NCI-H526 treated with DMSO at 0.1 percent for 48 hours (cell line): ENCODE results near the gene NFATC2.

Experiments used
- DNase-seq: peaks from one replicate; lab custom pipeline; 2025; lab: John Stamatoyannopoulos, UW

Gene NFATC2

DNA sequence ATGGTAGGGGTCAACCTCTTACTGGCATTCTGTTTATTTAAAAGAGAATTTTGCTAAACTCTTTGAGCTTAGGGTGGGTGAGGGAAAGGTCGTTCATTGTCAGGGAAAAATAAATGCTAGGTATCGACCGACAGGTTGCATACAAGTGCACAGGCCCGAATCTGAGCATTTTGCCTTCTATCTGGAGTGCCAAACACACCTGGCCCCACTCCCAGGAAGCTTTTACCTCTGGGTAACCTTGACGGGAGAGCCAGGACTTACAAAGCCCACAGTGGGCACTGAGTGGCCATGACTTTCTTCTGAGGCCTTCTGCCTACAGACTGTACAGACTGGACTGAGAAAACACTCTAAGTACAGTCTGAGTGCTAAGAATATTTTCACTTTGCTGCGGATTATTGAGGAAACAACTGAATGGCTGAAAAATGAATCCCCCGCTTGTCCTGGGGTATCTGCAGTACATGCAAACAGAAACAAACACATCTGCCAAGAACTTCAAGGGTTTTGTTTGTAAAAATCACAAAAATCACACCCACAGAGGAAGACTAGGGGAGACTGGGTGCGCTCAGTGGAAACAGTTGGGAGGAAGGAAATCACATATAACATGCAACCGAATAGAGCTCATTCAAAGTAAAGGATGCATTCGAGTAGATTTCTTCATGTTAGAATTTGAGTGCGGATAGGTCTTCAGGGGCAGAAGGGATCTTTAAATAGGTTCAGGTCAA, 152.8 kb downstream of the NFATC2 start:
- no peak for DNase-seq

DNA sequence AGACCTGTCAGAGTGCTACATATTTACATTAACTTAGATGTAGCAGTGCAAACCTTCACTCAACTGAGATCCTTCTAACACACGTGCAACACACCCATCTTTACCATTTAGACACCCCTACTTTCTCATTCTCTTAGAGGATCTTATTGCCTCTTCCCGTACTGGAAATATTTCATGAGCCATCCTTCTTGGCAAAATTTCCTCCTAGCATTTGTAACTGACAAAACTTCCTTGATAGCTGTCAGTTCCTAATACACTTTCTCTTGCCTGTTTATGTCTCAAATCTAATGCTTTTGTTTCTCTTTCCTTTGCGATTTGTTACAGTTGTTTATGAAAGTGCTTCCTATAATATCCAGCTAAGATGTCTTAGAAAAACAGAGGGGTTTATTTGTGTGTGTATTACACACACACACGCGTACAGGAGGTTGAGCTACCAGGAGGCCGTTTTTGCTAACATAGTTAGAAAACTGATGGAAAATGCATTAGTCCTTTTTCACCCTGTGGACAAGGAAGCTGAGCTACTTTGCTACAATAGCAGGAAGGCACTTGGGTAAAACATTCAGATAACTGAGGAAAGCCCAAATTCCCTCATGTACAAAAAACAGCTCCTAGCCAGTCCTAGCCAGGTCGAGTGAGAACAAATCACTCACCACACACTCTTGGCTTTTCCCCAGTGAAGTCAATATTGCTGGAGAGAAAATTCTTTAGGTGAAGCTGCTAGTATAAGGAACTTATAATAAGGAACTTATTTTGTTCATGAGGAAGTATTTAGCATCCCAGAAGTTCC, 153.6 kb downstream of the NFATC2 start:
- no peak for DNase-seq

DNA sequence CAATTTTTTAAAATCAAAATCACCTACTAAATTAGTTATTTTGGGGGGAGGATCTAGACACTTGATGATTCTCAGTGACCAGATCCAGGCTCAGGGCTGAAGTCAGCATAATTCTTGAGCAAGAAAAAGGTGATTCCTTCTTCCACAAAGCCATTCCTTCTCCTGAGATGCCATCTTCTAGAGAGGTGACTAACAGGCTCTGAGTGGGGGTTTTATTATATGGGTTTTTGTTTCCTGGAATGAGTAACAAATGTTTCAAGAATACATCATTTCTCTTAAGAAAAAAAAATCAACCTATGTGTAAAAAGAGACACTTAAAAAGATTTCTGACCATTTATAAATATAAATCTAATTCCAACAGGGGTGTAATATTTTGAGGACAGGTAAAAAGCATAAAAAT, 154.3 kb downstream of the NFATC2 start:
- DNase-seq = no peak

DNA sequence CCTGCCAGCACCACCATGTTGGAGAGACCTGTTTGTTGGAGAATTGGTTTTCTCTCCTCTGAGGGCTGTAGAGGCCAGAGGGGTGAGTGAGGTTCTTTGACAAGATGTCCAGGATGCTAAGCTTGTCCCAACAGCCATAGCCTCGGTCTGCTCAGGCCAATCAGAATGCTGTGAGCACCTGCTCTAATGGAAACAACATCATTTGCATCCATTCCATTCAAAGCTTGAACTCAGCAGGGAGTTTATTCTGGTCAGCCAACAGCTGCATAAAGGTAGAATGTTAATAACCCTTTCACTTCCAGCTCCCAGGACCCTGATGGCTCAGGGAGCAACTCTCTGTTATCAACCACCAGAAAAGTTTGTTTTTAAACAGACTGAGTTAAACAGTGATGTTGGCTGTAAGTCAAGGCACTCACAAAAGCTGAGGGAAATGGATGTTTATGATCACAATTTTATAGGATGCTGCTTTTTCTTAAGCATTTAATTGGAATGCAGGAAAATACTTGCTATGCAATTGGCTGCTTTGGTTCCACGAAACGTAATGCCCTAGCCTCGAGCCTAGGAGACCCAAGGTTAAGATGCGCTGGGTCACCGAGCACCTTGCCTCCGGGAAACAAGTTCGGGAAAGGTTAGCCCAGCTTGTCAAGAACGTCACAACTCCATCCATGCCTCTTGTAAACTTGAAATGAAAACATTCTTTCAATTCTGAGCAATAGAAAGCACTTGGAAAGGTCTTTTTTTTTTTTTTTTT, 155.2 kb downstream of the NFATC2 start:
- DNase-seq = peak; percentile 97

DNA sequence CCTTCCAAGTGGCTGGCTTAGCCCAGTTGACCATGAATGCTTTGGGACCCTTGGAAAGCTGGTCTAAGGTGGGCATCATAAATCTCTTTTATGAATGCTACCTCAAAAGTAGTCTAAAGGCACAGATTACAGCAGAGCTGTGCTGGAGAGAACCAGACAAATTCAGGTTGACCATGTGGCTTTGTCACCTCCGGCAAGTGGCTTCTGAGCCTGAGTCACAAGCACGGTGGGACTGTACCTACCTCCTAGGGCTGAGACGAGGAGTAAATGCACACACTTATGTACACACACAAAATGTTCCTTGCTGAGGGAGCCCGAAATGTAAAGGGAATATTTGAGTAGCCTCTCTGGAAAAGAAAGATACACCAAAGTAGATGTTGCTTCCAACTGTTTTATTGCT, 155.9 kb downstream of the NFATC2 start:
- DNase-seq = no peak

DNA sequence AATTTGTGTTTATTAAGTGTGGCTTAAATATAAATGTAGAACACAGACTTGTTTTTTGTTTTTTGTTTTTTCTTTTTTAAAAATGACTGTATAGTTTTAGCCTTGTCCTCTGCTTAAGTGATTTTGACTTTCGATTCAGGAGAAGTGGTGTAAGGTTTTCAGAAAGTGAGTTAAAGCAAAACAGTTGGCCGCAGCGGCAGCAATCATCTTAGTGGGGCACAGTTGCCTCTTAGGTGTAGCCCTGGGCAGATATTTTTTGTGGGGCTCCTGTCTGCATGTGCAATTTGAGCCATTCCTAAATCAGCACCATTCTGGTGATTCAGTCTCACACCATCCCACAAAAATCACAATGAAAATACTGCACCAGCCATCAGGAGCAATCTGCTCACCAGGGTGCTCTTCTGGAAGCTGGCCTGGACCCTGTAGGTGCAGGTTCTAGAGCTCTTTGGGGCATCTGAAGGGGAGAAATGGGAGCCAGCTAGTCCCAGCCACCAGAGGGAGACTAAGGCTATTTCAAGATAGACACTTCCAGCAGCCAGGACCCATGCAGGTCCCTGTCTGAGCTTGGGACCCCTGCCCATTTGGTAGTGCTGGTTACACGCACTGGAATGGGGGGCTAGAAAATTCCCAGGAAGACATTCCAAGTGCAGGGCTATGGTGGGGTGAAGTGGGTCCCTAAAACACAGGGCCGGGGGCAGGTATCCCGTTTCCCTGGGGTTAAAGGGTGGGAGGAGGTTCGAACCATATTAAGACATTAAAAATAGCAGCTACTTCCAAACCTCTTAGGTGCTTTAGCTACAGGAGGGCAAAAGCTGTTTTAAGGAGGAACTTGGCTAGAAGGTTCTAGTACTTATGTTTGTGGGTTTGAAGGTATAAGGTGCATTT, 156.6 kb downstream of the NFATC2 start:
- peak; percentile 46 for DNase-seq

DNA sequence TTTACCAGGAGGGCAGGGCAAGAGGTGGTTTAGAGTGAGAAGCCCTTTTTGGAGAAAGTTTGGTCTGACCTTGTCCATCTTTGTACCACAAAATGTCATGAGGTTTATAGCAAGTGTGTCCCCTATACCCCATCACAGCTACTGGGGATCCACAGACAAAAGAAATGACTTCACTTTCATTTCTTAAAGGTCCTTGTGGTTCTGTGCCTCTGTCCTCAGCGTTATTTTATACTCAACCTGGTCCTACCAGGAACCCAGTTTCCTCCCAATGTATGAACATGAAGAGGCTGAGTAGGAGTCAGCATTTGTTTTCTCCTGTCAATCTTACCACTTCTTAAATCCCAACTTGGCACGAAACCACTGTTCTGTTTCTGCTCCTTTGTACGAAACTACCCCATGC, 157.6 kb downstream of the NFATC2 start:
- DNase-seq = no peak

DNA sequence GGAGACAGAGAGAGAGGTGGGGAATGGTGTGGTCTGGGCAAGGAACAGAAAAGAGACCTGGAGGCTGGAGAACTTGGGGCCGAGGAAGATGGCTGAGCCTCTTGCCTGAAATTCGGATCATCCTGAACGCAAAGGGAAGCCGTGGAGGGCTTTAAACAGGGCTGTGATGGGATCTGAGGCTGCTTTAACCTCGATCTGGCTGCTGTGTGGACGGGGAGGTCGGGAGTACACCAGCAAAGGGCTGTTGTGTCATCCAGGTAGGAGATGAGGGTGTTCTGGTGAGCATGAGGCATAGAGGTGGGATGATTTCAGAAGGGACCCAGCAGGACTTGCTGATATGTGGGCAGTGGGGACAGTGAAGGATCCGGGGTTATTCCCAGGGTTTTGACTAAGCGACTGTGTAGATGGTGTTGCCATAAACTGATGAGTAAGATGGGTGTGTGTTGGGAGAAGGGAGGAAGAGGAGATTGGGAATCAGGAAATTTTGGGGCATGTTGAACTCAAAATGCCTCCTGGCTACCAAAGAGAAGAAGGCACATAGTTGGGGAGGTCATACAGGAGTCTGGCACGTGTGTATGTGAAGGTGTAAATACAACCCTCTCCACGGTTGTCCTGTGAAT, 158.5 kb downstream of the NFATC2 start:
- no peak for DNase-seq

DNA sequence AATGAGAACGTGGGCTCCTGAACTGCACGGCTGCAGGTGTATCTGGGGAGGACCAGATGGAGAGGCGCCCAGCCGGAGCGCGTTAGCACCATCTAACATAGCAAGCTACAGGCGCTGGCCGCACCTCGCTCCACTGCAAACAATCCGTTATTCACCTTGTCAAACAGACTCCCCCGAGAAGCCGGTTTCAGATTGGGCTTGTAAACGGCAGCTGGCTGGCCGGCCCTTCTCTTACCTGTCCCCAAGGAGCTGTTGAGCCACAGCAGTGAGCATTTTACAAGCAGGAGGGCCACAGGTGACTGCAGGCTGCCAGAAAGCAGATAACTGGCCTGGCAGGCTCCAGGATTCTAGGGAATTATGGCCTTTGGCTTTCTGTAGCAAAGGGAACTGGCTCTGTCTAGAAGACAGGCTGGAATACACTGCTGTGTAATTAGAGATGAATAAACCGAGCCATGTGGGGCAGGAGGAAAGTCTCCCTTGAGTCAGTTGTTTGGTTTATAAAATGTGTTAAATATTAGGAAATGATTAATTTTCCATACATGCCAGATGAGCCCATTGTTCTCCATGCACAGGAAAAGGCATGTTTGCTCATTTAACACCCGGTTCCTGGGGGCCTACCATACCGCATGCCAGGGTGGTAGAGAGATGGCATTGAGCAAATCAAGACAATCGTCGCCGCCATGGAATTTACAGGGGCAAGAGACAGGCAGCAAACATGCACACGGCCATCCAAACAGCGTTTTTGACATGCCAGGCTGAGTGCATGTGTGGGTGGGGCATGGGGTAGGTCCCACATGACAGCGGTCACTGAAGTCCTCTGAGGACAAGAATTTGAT, 159.3 kb downstream of the NFATC2 start:
- peak; percentile 97 for DNase-seq

DNA sequence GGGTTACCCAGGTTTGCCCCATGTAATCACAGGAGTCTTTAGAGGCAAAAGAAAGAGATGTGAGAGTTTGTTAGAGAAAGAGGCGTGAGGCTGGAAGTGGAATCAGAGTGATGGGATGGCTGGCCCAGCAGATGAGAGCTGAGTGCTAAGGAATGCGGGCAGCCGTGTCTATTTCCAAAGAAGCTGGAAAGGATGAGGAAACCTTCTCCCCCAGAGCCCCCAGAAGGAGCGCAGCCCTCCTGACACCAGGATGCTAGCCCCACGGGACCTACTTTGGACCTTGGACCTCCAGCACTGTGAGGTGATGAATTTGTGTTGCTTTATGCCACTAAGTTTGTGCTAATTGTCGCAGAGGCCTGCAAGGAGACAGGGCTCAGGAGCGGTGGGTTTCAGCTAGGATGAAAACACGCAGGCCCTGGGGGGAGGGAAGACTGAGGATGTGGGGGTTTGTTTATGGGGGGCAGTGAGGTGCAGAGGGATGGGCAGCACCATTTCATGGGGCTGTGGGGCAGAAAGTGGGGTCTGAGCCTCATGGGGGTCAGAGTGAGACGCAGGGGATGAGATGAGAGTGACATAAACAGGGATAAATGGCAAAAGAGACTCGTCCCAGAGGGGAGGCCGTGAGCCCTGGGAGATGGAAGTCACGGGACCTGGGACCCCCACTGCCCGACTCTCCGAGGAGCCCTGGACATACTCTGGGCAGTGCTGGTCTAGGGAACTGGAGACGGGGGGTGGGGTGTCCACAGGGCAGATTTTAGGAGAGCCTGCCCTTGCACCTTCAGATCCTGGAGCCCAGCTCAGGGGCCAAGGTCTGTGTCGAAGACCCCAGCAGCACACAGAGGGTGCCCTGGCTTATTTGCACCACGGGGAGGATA, 160.2 kb downstream of the NFATC2 start:
- no peak for DNase-seq

DNA sequence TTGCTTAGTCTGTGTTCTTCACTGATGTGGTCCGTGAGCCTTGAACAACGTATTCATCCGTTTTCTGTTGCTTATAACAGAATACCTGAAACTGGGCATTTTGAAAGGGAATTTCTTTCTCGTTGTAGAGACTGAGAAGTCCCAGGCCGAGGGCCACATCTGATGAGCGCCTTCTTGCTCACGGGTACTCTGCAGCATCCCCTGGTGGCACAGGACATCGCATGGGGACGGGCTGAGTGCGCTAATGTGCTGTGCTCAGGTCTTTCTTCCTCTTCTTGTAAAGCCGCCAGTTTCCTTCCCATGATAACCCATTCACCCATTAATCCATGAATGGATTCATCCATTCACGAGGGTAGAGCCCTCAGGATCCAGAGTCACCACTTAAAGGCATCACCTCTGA, 161.0 kb downstream of the NFATC2 start:
- DNase-seq = no peak

DNA sequence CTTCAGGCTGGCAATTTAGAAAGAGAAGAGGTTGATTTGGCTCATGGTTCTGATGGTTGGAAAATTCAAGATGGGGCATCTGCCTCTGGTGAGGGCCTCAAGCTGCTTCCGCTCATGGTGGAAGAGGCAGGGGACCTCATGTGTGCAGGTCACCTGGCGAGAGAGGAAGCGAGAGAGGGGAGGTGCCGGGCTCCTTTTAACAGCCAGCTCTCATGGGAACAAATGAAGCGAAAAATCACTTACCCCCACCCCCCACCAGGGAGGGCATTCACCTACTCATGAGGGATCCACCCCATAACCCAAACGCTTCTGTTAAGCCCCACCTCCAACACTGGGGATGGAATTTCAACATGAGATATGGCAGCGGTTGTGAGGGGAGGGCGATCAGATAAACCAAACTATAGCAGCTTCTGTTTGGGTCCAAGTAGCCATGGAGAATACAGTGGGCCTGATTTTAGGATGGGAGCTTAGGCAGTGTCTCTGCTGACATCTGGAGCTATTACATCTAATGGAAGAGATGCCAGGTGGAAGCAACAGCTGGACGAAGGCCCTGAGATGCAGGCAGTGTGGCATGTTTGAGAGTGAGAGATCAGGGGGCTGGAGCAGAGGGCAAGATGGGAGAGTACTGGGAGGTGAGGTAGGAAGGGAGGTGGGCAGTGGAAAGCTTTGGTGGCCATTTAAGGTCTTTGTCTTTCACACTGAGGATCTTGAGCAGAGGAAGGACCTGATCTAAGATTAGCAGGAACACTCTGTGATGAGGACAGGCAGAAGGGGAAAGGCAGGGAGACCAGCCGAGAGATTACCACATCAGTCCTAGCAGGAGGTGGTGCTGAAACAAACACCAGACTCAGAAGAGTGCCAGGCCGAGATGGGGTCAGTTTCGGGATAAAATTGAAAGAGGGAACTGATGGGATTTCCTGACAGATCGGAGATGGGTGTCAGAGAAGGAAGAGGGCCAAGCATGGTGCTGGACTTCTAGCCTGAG, 161.8 kb downstream of the NFATC2 start:
- no peak for DNase-seq

DNA sequence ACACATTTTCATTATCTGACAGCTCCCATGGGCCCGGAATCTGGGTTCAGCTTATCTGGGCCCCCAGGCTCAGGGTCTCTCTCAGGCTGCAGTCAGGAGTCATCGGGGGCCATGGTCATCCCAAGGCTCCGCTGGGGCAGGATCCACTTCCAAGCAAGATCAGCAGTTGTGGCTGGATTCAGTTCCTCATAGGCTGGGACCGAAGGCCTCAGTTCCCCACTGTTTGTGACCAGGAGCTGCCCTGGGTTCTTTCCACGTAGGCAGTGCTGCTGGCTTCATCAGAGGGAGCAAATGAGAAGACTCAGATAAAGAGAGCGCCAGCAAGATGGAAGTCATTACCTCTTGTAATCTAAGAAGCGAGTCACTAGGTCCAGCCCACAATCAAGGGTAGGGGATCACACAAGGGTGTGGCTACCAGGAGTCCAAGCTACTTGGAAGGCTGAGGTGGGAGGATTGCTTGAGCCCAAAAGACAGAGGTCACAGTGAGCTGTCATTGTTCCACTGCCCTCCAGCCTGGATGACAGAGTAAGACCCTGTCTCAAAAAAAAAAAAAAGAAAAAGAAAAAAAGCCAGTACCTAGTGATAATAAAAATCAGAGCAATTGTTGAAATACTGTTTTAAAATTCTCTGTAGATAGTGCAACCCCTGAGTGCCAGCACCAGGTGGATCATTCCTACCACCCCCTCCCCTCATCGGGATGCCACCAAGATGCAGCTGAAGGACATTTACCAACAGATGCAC, 162.7 kb downstream of the NFATC2 start:
- no peak for DNase-seq

DNA sequence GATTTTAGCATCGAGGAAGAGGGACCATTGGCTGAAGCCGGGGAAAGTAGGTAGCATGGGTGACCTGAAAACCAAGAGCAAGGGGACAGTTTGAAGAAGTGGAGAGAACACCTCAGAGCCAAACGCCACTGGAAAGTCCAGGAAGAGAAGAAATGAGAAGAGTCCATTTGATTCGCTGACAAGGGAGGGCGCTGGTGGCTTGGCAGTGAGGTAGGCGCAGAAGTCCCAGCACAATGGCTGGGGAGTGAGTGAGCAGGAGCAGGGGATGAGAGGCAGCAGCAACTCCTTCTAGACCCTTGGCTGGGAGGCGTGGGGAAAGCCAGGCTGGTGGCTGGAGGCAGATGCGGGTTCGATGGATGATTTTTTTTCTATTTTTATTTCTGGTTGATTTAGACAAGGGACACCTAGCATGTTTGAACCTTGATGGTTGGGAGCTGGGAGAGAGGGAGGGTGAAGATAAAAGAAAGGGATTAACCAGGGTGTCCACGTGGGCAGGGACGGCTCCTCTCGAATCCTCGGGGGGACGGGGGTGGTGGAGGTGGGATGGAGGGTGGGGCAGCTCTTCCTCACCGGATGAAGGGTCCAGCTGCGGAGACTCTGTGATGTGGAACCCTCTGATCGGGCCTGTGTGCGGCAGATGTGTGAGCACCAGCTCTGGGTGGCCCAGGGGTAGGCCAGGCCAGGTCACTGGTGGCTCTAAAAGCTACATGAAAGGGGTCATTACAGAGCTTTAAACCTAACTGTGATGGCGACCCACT, 164.2 kb downstream of the NFATC2 start:
- peak; percentile 46 for DNase-seq

DNA sequence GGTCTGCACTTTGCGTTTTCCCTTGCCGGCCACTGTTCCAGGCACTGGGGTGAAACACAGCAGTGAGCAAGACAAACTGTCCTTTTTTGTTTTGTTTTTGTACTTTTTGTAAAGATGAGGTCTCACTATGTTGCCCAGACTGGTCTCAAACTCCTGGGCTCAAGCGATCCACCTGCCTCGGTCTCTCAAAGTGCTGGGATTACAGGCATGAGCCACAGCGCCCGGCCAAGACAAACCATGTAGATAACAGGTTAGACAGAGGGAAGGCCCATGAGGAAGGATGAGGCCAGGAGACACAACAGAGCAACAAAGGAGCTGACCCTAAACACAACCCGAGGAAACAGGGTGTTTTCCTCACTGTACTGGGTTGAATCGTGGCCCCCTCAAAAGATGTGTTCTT, 165.4 kb downstream of the NFATC2 start:
- no peak for DNase-seq

DNA sequence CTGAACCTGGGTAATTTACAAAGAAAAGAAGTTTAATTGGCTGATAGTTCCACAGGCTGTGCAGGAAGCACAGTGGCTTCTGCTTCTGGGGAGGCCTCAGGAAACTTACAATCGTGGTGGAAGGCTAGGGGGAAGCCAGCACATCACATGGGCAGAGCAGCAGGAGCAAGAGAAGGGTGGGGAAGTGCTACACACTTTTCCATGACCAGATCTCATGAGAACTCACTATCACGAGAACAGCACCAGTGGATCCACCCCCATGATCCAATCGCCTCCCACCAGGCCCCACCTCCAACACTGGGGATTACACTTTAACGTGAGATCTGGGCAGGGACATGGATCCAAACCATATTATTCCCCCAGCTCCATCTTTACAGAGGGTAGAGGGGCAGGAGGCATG, 166.4 kb downstream of the NFATC2 start:
- DNase-seq = no peak

DNA sequence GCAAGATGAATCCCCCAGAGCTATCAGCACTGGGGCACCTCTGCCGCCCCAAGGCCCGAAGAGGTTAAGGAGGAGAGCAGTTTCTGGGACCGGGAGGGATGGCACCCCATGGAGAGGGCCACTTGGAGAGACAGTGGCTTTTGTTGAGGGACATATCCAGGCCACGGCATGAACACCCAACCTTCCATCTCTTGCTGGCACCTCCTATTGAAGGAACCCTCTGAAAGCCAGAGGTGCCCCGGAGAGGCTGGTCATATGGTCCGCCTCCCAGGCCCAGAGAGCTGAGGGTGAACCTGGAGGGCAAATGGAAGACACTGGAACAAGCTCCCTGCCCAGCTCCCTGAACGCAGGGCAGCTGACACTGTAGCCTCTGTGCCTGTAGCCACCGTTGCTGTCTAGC, 167.0 kb downstream of the NFATC2 start:
- DNase-seq = no peak
